NB4 (cell line): ENCODE measurements around the gene MASP1.

Source experiments
- CTCF ChIP-seq: IDR thresholded peaks from one replicate; pipeline ENCODE4 v1.5.1; 2012; ENCODE audit warnings: low read depth, low read length
- POLR2A ChIP-seq: IDR thresholded peaks from 2 replicates; pipeline ENCODE4 v1.6.1; 2011; ENCODE audit warnings: mild to moderate bottlenecking; ENCODE audit not compliant: insufficient read length; ENCODE audit errors: extremely low read depth

DNA sequence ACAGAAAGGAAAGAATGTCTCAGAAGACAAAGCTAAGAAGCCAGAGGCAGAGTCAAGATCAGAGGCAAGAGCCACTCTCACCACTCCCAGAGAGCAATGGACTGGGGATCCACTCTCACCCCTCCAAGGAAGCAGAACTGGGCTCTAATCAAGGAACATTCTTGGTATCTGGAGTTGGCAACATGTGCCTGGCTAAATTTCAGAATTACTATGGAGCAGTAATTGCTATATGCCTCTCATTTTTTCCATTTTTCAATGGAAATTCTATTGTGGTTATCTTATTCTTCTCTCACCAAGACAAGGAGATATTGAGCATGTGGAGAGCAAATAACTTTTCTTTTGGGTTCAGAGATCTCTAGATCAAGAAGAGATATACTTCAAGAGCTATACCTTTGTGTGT, 22.1 kb downstream of the MASP1 start:
- no peak for TF ChIP-seq CTCF
- no peak for TF ChIP-seq POLR2A
